Vagina (tissue), 2 donors: ENCODE data around the gene CDX1. TPM values are rescaled to one million over a fixed set of nuclear protein-coding genes. Genes with fewer than 3 reads are reported as not detected.
A peak's percentile ranks its signal among the peaks of the same experiment; 100 is the strongest.

Experiments used
- DNase-seq, 2 donors: peaks; one replicate each; pipeline ENCODE4 v3.0.0-alpha.2; 2017; ENCODE audit errors: extremely low spot score in 2 of 2
- H3K27ac ChIP-seq: fragments of 200-600 bp; sonication (generic); one replicate; pipeline ENCODE4 v1.5.1; 2019
- H3K27me3 ChIP-seq: fragments of 200-600 bp; sonication (generic); one replicate; pipeline ENCODE4 v1.5.1; 2019
- H3K36me3 ChIP-seq, 2 donors: fragments of 200-600 bp; sonication (generic); one replicate each; pipeline ENCODE4 v1.5.1; 2017 to 2019
- H3K4me1 ChIP-seq: fragments of 200-600 bp; sonication (generic); one replicate; pipeline ENCODE4 v1.5.1; 2019
- H3K4me3 ChIP-seq, 2 donors: fragments of 200-600 bp; sonication (generic); 1 replicate in 1 of 2; 2 replicates in 1 of 2; pipeline ENCODE4 v1.5.1; 2016 to 2019
- H3K9me3 ChIP-seq: fragments of 200-600 bp; sonication (generic); one replicate; pipeline ENCODE4 v1.5.1; 2019
- CTCF ChIP-seq, 3 experiments: fragments of 450-650 bp in 2 of 3; fragments of 200-600 bp in 1 of 3; sonication (generic) in 1 of 3; IDR thresholded peaks; one replicate each; pipeline ENCODE4 v1.5.1; 2017 to 2019; ENCODE audit warnings: antibody characterized with exemption in 3 of 3, mild to moderate bottlenecking in 2 of 3, moderate library complexity in 2 of 3
- POLR2A ChIP-seq, 2 donors: fragments of 450-650 bp; IDR thresholded peaks; one replicate each; pipeline ENCODE4 v1.6.1; 2017; ENCODE audit warnings: antibody characterized with exemption in 2 of 2, mild to moderate bottlenecking in 2 of 2, moderate library complexity in 2 of 2
- POLR2AphosphoS5 ChIP-seq, 2 donors: sonication (generic); formaldehyde crosslinking; IDR thresholded peaks; one replicate each; pipeline ENCODE4 v1.9.0; 2017; ENCODE audit warnings: antibody characterized with exemption in 2 of 2, mild to moderate bottlenecking in 2 of 2, low read depth in 1 of 2; ENCODE audit not compliant: insufficient read depth in 1 of 2
- intact Hi-C: fragments of 100-400 bp; cut with DNase I; formaldehyde crosslinking; loops from one replicate; pipeline ENCODE4 v1.15.1; 2023
- total RNA-seq: library from RNA; depleted of rRNA; stranded (reverse); fragments of >200 nt; gene quantifications from one replicate; pipeline ENCODE4 v1.2.3, GENCODE V29; 2016

The CDX1 gene
- total RNA-seq: not detected

- Histone ChIP-seq H3K36me3 (no peaks in the 10 kb centered on the region), H3K4me3 (no peak within 1 kb of the TSS), H3K27ac (peak within 1 kb of the TSS; percentile 83), H3K4me1 (peaks cover 33% of the 10 kb centered on the region), H3K9me3 (no peaks in the 10 kb centered on the region), H3K27me3 (no peaks in the 10 kb centered on the region)
- no peak for TF ChIP-seq POLR2A (IDR thresholded peaks at IDR 0.05)
- no peak for TF ChIP-seq POLR2AphosphoS5 (IDR thresholded peaks at IDR 0.05; ENCODE audit: insufficient read depth in 1 of 2, low read depth in 1 of 2)
- TF ChIP-seq CTCF (IDR thresholded peaks at IDR 0.05): no peak
- intact Hi-C loops: no loop called here
- DNase-seq: no peak
Measured at GRCh38 chr5:150166650-150167511, at the start of gene CDX1. Gene CDX1, plus strand, starts transcription at chr5:150166778. Its CDS starts 99 bp downstream, at chr5:150166877.

- Histone ChIP-seq H3K4me3 (no peak overlapping the region), H3K9me3 (no peaks in the 10 kb centered on the region), H3K36me3 (peaks cover 0 to 64% of the 10 kb centered on the region in 2 donors), H3K27me3 (no peaks in the 10 kb centered on the region), H3K4me1 (peaks cover 6% of the 10 kb centered on the region), H3K27ac (no peak overlapping the region)
- TF ChIP-seq CTCF (IDR thresholded peaks at IDR 0.05) (no peak), POLR2A (IDR thresholded peaks at IDR 0.05) (no peak), POLR2AphosphoS5 (IDR thresholded peaks at IDR 0.05; ENCODE audit: insufficient read depth in 1 of 2, low read depth in 1 of 2) (no peak)
- peak in 1 of 2 donors; percentile 83 for DNase-seq
- intact Hi-C loops: no loop called here
Measured at GRCh38 chr5:150117945-150118560, 48.5 kb upstream of the CDX1 start.

GRCh38 chr5:150118561-150119229, 47.9 kb upstream of the CDX1 start:
- DNase-seq: peak in 1 of 2 donors; percentile 83
- H3K36me3 ChIP-seq: peaks cover 0 to 71% of the 10 kb centered on the region in 2 donors
- no peaks in the 10 kb centered on the region for H3K9me3 ChIP-seq
- H3K4me1 ChIP-seq: no peaks in the 10 kb centered on the region
- no peaks in the 10 kb centered on the region for H3K27me3 ChIP-seq
- H3K27ac ChIP-seq: no peak overlapping the region
- no peak overlapping the region for H3K4me3 ChIP-seq
- intact Hi-C loops: no loop called here
- TF ChIP-seq POLR2AphosphoS5 (IDR thresholded peaks at IDR 0.05; ENCODE audit: insufficient read depth in 1 of 2, low read depth in 1 of 2) (no peak), CTCF (IDR thresholded peaks at IDR 0.05) (no peak), POLR2A (IDR thresholded peaks at IDR 0.05) (no peak)

GRCh38 chr5:150119421-150120061, 47.0 kb upstream of the CDX1 start:
- Histone ChIP-seq H3K36me3 (peaks cover 0 to 79% of the 10 kb centered on the region in 2 donors), H3K4me3 (no peak overlapping the region), H3K9me3 (no peaks in the 10 kb centered on the region), H3K27ac (no peak overlapping the region), H3K27me3 (no peaks in the 10 kb centered on the region), H3K4me1 (no peaks in the 10 kb centered on the region)
- TF ChIP-seq POLR2A (IDR thresholded peaks at IDR 0.05) (no peak), POLR2AphosphoS5 (IDR thresholded peaks at IDR 0.05; ENCODE audit: insufficient read depth in 1 of 2, low read depth in 1 of 2) (no peak), CTCF (IDR thresholded peaks at IDR 0.05) (no peak)
- DNase-seq: peak in 1 of 2 donors; percentile 77
- intact Hi-C loops: no loop called here
